Measurements from ENCODE around the gene MAGEL2. TPM values are rescaled to one million over a fixed set of nuclear protein-coding genes. Genes with fewer than 3 reads are reported as not detected.

The MAGEL2 gene
- total RNA-seq, 1 donor: not detected

DNA sequence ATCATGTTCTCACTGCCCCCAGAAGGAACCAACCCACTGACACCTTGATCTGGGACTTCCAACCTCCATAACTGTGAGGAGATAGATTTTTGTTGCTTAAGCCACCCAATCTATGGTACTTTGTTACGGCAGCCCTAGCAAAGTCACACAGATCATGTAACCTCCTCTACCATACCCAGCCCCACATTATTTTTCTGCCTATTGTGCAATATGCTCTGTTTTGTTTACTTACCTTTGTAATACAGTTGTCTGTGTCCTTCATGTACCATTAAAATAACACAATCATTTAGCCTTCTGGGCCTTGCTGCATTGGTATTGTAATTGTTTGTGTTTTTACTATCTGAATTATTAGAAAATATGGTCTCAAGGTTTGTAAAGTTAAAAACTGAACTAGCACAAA lies 23.3 kb upstream of the MAGEL2 start:
- no peaks in the 10 kb centered on the region for H4K20me1 ChIP-seq (ENCODE audit: insufficient read depth, low read length)
- no peak for DNase-seq (ENCODE audit: insufficient read length, low spot score, missing footprints)
- no peak overlapping the region for H3K4me2 ChIP-seq (ENCODE audit: insufficient read depth, low read length)
- no peak overlapping the region for H3K4me3 ChIP-seq (ENCODE audit: insufficient read depth, low read length)
- no peaks in the 10 kb centered on the region for H3K36me3 ChIP-seq (ENCODE audit: insufficient read depth, low read length)
- peaks cover 4% of the 10 kb centered on the region for H3K9me3 ChIP-seq (ENCODE audit: low read depth, low read length)
- no peak overlapping the region for H2AFZ ChIP-seq (ENCODE audit: low read length)
- no peak overlapping the region for H3K27ac ChIP-seq (ENCODE audit: low read depth, low read length)
- H3K79me2 ChIP-seq (ENCODE audit: insufficient read depth, low read length): no peaks in the 10 kb centered on the region
- H3K4me1 ChIP-seq (ENCODE audit: insufficient read depth, low read length): no peaks in the 10 kb centered on the region
- H3K27me3 ChIP-seq (ENCODE audit: insufficient read depth, low read length): no peaks in the 10 kb centered on the region
- TF ChIP-seq, protein P1, sequence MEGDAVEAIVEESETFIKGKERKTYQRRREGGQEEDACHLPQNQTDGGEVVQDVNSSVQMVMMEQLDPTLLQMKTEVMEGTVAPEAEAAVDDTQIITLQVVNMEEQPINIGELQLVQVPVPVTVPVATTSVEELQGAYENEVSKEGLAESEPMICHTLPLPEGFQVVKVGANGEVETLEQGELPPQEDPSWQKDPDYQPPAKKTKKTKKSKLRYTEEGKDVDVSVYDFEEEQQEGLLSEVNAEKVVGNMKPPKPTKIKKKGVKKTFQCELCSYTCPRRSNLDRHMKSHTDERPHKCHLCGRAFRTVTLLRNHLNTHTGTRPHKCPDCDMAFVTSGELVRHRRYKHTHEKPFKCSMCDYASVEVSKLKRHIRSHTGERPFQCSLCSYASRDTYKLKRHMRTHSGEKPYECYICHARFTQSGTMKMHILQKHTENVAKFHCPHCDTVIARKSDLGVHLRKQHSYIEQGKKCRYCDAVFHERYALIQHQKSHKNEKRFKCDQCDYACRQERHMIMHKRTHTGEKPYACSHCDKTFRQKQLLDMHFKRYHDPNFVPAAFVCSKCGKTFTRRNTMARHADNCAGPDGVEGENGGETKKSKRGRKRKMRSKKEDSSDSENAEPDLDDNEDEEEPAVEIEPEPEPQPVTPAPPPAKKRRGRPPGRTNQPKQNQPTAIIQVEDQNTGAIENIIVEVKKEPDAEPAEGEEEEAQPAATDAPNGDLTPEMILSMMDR (IDR thresholded peaks at IDR 0.05; ENCODE audit: extremely low read depth, low read depth, low read length): no peak

DNA sequence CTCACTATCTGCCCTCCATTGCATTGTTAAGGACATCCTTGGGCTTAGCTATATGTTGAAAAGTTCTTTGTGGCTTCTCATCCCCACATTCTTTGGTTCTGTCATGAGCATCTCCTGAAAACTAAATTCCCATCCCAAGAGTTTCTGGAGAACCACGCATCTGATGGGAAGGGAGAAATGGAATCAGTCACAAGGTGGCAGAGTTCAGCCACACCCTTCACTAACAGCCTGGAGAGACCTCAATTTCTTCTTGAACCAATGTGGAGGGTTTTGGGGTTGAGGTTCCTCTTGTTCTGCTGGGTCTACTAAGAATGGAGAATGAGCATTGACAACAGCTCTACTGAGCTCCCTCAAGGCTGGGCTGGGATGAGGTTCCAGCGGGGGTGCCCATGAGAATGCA lies 15.6 kb upstream of the MAGEL2 start:
- TF ChIP-seq, protein P1 (IDR thresholded peaks at IDR 0.05; ENCODE audit: extremely low read depth, low read depth, low read length): no peak
- no peak overlapping the region for H3K4me2 ChIP-seq (ENCODE audit: insufficient read depth, low read length)
- no peaks in the 10 kb centered on the region for H3K4me1 ChIP-seq (ENCODE audit: insufficient read depth, low read length)
- no peaks in the 10 kb centered on the region for H3K79me2 ChIP-seq (ENCODE audit: insufficient read depth, low read length)
- no peak overlapping the region for H3K4me3 ChIP-seq (ENCODE audit: insufficient read depth, low read length)
- no peak overlapping the region for H3K27ac ChIP-seq (ENCODE audit: low read depth, low read length)
- no peak for DNase-seq (ENCODE audit: insufficient read length, low spot score, missing footprints)
- H2AFZ ChIP-seq (ENCODE audit: low read length): no peak overlapping the region
- H3K9me3 ChIP-seq (ENCODE audit: low read depth, low read length): no peaks in the 10 kb centered on the region
- H3K36me3 ChIP-seq (ENCODE audit: insufficient read depth, low read length): no peaks in the 10 kb centered on the region
- H4K20me1 ChIP-seq (ENCODE audit: insufficient read depth, low read length): no peaks in the 10 kb centered on the region
- H3K27me3 ChIP-seq (ENCODE audit: insufficient read depth, low read length): no peaks in the 10 kb centered on the region

DNA sequence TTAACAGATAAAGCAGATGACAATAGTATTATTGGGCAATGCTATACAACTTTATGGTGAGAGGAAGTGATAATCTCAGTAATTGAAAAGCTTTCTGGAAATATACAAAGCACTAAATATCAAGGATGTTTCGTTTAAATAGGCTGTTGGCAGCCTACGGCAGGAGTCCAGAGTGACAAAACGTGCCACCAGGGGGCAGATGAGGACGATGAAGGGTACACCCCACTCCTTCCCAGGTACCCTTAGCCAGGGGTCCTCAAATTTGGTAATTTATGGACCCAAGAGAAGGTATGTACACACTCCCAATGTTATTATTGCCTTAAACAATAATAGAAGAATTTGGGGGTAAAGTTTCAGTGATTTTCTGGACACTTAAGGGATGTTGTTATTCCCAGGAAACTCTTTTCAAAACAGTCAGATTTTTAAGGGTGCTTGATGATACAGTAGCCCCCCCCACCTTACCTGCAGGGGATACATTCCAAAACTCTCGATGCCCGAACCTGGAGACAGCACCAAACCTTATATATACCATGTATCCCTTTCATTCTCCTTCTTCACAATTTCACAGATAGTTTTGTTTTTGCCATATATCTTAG lies 1.4 kb upstream of the MAGEL2 start:
- Histone ChIP-seq H3K36me3 (ENCODE audit: insufficient read depth, low read length) (no peaks in the 10 kb centered on the region), H3K9me3 (ENCODE audit: low read depth, low read length) (no peaks in the 10 kb centered on the region), H3K27ac (ENCODE audit: low read depth, low read length) (no peak overlapping the region), H3K4me1 (ENCODE audit: insufficient read depth, low read length) (no peaks in the 10 kb centered on the region), H3K79me2 (ENCODE audit: insufficient read depth, low read length) (no peaks in the 10 kb centered on the region), H3K27me3 (ENCODE audit: insufficient read depth, low read length) (no peaks in the 10 kb centered on the region), H3K4me3 (ENCODE audit: insufficient read depth, low read length) (no peak overlapping the region), H2AFZ (ENCODE audit: low read length) (no peak overlapping the region), H4K20me1 (ENCODE audit: insufficient read depth, low read length) (no peaks in the 10 kb centered on the region), H3K4me2 (ENCODE audit: insufficient read depth, low read length) (no peak overlapping the region)
- DNase-seq (ENCODE audit: insufficient read length, low spot score, missing footprints): peak; percentile 87
- TF ChIP-seq, protein P1 (IDR thresholded peaks at IDR 0.05; ENCODE audit: extremely low read depth, low read depth, low read length): peak; percentile 47

DNA sequence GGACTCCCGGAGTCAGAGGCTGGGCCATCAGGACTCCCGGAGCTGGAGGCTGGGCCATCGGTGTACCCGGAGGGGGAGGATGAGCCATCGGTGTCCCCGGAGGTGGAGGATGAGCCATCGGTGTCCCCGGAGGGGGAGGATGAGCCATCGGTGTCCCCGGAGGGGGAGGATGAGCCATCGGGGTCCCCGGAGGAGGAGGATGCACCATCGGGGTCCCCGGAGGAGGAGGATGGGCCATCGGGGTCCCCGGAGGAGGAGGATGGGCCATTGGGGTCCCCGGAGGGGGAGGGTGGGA lies 719 bp downstream of the MAGEL2 start:
- no peak overlapping the region for H2AFZ ChIP-seq (ENCODE audit: low read length)
- no peak overlapping the region for H3K27ac ChIP-seq (ENCODE audit: low read depth, low read length)
- peak; percentile 45 for DNase-seq (ENCODE audit: insufficient read length, low spot score, missing footprints)
- no peaks in the 10 kb centered on the region for H3K27me3 ChIP-seq (ENCODE audit: insufficient read depth, low read length)
- H3K79me2 ChIP-seq (ENCODE audit: insufficient read depth, low read length): no peaks in the 10 kb centered on the region
- TF ChIP-seq, protein P1 (IDR thresholded peaks at IDR 0.05; ENCODE audit: extremely low read depth, low read depth, low read length): no peak
- H3K4me1 ChIP-seq (ENCODE audit: insufficient read depth, low read length): no peaks in the 10 kb centered on the region
- no peaks in the 10 kb centered on the region for H3K36me3 ChIP-seq (ENCODE audit: insufficient read depth, low read length)
- H4K20me1 ChIP-seq (ENCODE audit: insufficient read depth, low read length): no peaks in the 10 kb centered on the region
- no peak overlapping the region for H3K4me2 ChIP-seq (ENCODE audit: insufficient read depth, low read length)
- H3K4me3 ChIP-seq (ENCODE audit: insufficient read depth, low read length): no peak overlapping the region
- no peaks in the 10 kb centered on the region for H3K9me3 ChIP-seq (ENCODE audit: low read depth, low read length)
